Measurements from ENCODE around the gene CAMKMT. TPM values are rescaled to one million over a fixed set of nuclear protein-coding genes. Genes with fewer than 3 reads are reported as not detected.

Gene CAMKMT
- total RNA-seq, 2 experiments from 2014 or later, result 25.7 to 27.4 TPM

GRCh38 chr2:44573996-44574395 is 212.2 kb downstream of the CAMKMT start:
- no peak overlapping the region for H3K27ac ChIP-seq (ENCODE audit: low read depth, low read length, poor library complexity, severe bottlenecking)
- no peaks in the 10 kb centered on the region for H3K36me3 ChIP-seq (ENCODE audit: insufficient read depth, low read length)
- no TSS peak for BruUV-seq (replicated peaks)
- H3K4me3 ChIP-seq (ENCODE audit: low read depth, low read length, poor library complexity, severe bottlenecking), result no peak overlapping the region
- TF ChIP-seq, protein P1, sequence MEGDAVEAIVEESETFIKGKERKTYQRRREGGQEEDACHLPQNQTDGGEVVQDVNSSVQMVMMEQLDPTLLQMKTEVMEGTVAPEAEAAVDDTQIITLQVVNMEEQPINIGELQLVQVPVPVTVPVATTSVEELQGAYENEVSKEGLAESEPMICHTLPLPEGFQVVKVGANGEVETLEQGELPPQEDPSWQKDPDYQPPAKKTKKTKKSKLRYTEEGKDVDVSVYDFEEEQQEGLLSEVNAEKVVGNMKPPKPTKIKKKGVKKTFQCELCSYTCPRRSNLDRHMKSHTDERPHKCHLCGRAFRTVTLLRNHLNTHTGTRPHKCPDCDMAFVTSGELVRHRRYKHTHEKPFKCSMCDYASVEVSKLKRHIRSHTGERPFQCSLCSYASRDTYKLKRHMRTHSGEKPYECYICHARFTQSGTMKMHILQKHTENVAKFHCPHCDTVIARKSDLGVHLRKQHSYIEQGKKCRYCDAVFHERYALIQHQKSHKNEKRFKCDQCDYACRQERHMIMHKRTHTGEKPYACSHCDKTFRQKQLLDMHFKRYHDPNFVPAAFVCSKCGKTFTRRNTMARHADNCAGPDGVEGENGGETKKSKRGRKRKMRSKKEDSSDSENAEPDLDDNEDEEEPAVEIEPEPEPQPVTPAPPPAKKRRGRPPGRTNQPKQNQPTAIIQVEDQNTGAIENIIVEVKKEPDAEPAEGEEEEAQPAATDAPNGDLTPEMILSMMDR (conservative IDR thresholded peaks at IDR 0.05; ENCODE audit: low read length), result no peak
- TF ChIP-seq EZH2phosphoT487 (IDR thresholded peaks at IDR 0.05; ENCODE audit: borderline replicate concordance, low read depth, low read length), result no peak
- H3K9me3 ChIP-seq (ENCODE audit: low read length), result no peaks in the 10 kb centered on the region
- no peaks in the 10 kb centered on the region for H3K9me2 ChIP-seq (ENCODE audit: insufficient read depth, low read length)
- H3K79me2 ChIP-seq (ENCODE audit: insufficient read depth, low read depth, low read length), result no peaks in the 10 kb centered on the region
- no peak overlapping the region for H2AFZ ChIP-seq (ENCODE audit: low read length)
- no peaks in the 10 kb centered on the region for H3K4me1 ChIP-seq (ENCODE audit: insufficient read depth, low read length, poor library complexity, severe bottlenecking)
- ChIA-PET CTCF (ENCODE audit: unreplicated experiment) (no interaction called here), POLR2A (interaction anchor here (0.7 to 0.9 kb wide), 2 partner anchors 44 to 78 kb away, joined by 3 to 4 read pairs; no protein-coding TSS in a partner anchor)
- H4K20me1 ChIP-seq (ENCODE audit: insufficient read depth, low read length), result no peaks in the 10 kb centered on the region
- DNase-seq (ENCODE audit: low spot score), result no peak
- intact Hi-C loops (cut with micrococcal nuclease; ENCODE audit: unreplicated experiment), result no loop called here
- H3K4me2 ChIP-seq (ENCODE audit: low read length), result no peak overlapping the region

DNA sequence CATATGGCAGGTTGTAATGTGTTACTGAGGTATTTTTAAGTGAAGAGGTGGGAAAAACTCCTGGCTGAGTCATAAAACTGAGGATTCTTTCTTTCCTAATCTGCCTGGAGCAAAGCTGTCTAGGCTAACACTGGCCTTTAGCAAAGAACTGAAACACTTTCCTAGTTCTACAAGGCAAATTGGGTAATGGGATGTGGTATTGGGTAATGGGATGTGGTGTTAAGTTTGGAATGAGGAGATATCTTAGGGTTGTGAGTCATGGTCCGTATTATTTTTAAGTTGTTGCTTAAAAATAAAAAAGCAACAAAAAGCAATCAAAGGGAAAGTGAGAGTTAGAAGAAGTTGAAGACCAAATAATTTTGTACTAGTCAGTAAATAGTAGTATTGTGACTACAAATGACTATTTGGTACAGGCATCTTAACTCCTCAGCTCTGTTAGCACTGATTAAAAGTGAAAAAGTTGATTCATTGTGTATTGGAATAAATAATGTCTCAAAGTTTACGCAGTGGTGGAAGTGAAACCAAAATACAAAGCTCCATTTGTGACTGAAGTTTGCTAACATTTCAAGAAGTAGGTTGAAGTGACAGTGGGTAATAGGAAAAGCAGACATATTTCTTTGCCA is 216.8 kb downstream of the CAMKMT start:
- H3K79me2 ChIP-seq (ENCODE audit: insufficient read depth, low read depth, low read length), result no peaks in the 10 kb centered on the region
- H4K20me1 ChIP-seq (ENCODE audit: insufficient read depth, low read length), result no peaks in the 10 kb centered on the region
- TF ChIP-seq EZH2phosphoT487 (IDR thresholded peaks at IDR 0.05; ENCODE audit: borderline replicate concordance, low read depth, low read length), result no peak
- TF ChIP-seq, protein P1 (conservative IDR thresholded peaks at IDR 0.05; ENCODE audit: low read length), result no peak
- no peak overlapping the region for H2AFZ ChIP-seq (ENCODE audit: low read length)
- ChIA-PET CTCF (ENCODE audit: unreplicated experiment) (interaction anchor here (0.6 kb wide), 1 partner anchor 217 kb away, joined by 3 read pairs; the partner anchor contains the start of gene CAMKMT), POLR2A (interaction anchor here (0.6 kb wide), 1 partner anchor 34 kb away, joined by 3 read pairs; no protein-coding TSS in a partner anchor)
- H3K27ac ChIP-seq (ENCODE audit: low read depth, low read length, poor library complexity, severe bottlenecking), result no peak overlapping the region
- no peaks in the 10 kb centered on the region for H3K9me3 ChIP-seq (ENCODE audit: low read length)
- no peak overlapping the region for H3K4me3 ChIP-seq (ENCODE audit: low read depth, low read length, poor library complexity, severe bottlenecking)
- no peaks in the 10 kb centered on the region for H3K9me2 ChIP-seq (ENCODE audit: insufficient read depth, low read length)
- H3K4me1 ChIP-seq (ENCODE audit: insufficient read depth, low read length, poor library complexity, severe bottlenecking), result no peaks in the 10 kb centered on the region
- no TSS peak for BruUV-seq (replicated peaks)
- H3K36me3 ChIP-seq (ENCODE audit: insufficient read depth, low read length), result no peaks in the 10 kb centered on the region
- H3K4me2 ChIP-seq (ENCODE audit: low read length), result no peak overlapping the region
- no peak for DNase-seq (ENCODE audit: low spot score)
- intact Hi-C loops (cut with micrococcal nuclease; ENCODE audit: unreplicated experiment), result no loop called here
